Right lobe of liver (tissue), 6 donors: ENCODE measurements around the gene RERE. TPM values are rescaled to one million over a fixed set of nuclear protein-coding genes. Genes with fewer than 3 reads are reported as not detected.

Source experiments
- ATAC-seq, 4 donors: fragments of 200-7000 bp; cut with Tn5 transposase; one replicate each; pipeline ENCODE4 v1.9.1; 2020; ENCODE audit warnings: mild to moderate bottlenecking in 4 of 4, moderate library complexity in 4 of 4
- DNase-seq, 3 donors: peaks; one replicate each; pipeline ENCODE4 v3.0.0-alpha.2; 2020
- H3K27ac ChIP-seq, 3 donors: fragments of 200-600 bp; one replicate each; pipeline ENCODE4 v1.8.0; 2022
- H3K27me3 ChIP-seq, 2 donors: fragments of 200-600 bp; one replicate each; pipeline ENCODE4 v1.8.0; 2022
- H3K36me3 ChIP-seq, 4 donors: fragments of 200-600 bp; sonication (generic) in 1 of 4; one replicate each; pipeline versions ENCODE4 v1.5.1 to v1.8.0; 2017 to 2022; ENCODE audit warnings: control low read depth in 1 of 4
- H3K4me1 ChIP-seq, 4 donors: fragments of 200-600 bp; sonication (generic) in 1 of 4; one replicate each; pipeline versions ENCODE4 v1.5.1 to v1.8.0; 2017 to 2022; ENCODE audit warnings: control low read depth in 1 of 4
- H3K4me3 ChIP-seq, 3 donors: fragments of 200-600 bp; one replicate each; pipeline ENCODE4 v1.8.0; 2022
- H3K9me3 ChIP-seq, 4 donors: fragments of 200-600 bp; sonication (generic) in 1 of 4; one replicate each; pipeline versions ENCODE4 v1.5.1 to v1.8.0; 2017 to 2022; ENCODE audit warnings: control low read depth in 1 of 4
- CTCF ChIP-seq, 4 donors: fragments of 200-600 bp in 3 of 4; fragments of 450-650 bp in 1 of 4; IDR thresholded peaks; one replicate each; pipeline versions ENCODE4 v1.5.1 to v1.8.0; 2016 to 2022; ENCODE audit warnings: antibody characterized with exemption in 4 of 4, mild to moderate bottlenecking in 2 of 4
- POLR2A ChIP-seq: fragments of 450-650 bp; IDR thresholded peaks from one replicate; pipeline ENCODE4 v1.6.1; 2017; ENCODE audit warnings: antibody characterized with exemption, mild to moderate bottlenecking
- WGBS: methylation state at CpG from one replicate; pipeline ENCODE4 v1.1.6; 2018; ENCODE audit warnings: low coverage, low lambda C conversion rate; ENCODE audit not compliant: insufficient coverage; ENCODE audit errors: missing lambda C conversion rate; 5-methylcytosine and 5-hydroxymethylcytosine counted together
- intact Hi-C, 2 donors: fragments of 100-400 bp; cut with DNase I; formaldehyde crosslinking; loops; one replicate each; pipeline versions ENCODE4 v1.11.2 to v1.14.1; 2022
- total RNA-seq, 6 experiments: library from RNA; depleted of rRNA in 2 of 6; stranded (reverse); fragments of >200 nt in 2 of 6; fragmentation: NEBNext Ultra II Directional in 3 of 6; extraction: Animal tissue kit (Norgen Biotek cat#: 25700) in 3 of 6; gene quantifications; one replicate each; pipeline versions ENCODE4 v1.1.0 to v1.2.4, GENCODE V29; 2016 to 2023
- donor health status: DM: no; HTN: yes; CAD: no.
- donor health status: DM: no; HTN: no; CAD: no.
- donor health status: DM: no; HTN: no; CAD: no.
- donor health status: DM: no; HTN: yes; CAD: no.
- donor health status: DM: no; HTN: yes; CAD: no.

Gene RERE
- total RNA-seq, 6 experiments from 2014 or later, result 17.5 to 38.4 (median 25.0) TPM

- Histone ChIP-seq H3K27ac (no peak overlapping the region), H3K4me1 (no peaks in the 10 kb centered on the region), H3K4me3 (no peak overlapping the region), H3K27me3 (no peaks in the 10 kb centered on the region), H3K36me3 (no peaks in the 10 kb centered on the region), H3K9me3 (no peaks in the 10 kb centered on the region)
- TF ChIP-seq CTCF (IDR thresholded peaks at IDR 0.05) (no peak), POLR2A (no peak)
- intact Hi-C loops, result no loop called here
- 65% methylated on average over 2 of the region's 2 CpGs for whole genome bisulfite sequencing
- ATAC-seq (no peak), DNase-seq (no peak)
Observed at GRCh38 chr1:8578132-8578877, 239.1 kb downstream of the RERE start.

- Histone ChIP-seq H3K4me1 (peaks cover 0 to 25% (median 11%) of the 10 kb centered on the region in 4 donors), H3K36me3 (no peaks in the 10 kb centered on the region), H3K9me3 (no peaks in the 10 kb centered on the region), H3K4me3 (no peak overlapping the region), H3K27me3 (no peaks in the 10 kb centered on the region), H3K27ac (no peak overlapping the region)
- TF ChIP-seq POLR2A, result no peak
- no peak for TF ChIP-seq CTCF (IDR thresholded peaks at IDR 0.05)
- ATAC-seq (no peak), DNase-seq (no peak)
- 73% methylated on average over 5 of the region's 5 CpGs for WGBS
- intact Hi-C loops, result no loop called here
Observed at GRCh38 chr1:8574985-8575384, 242.5 kb downstream of the RERE start.

- Histone ChIP-seq H3K4me3 (no peak overlapping the region), H3K27ac (peak overlapping the region; percentile 26 to 72 (median 46)), H3K4me1 (peaks cover 0 to 25% (median 11%) of the 10 kb centered on the region in 4 donors), H3K9me3 (no peaks in the 10 kb centered on the region), H3K36me3 (no peaks in the 10 kb centered on the region), H3K27me3 (no peaks in the 10 kb centered on the region)
- 56% methylated on average over 1 of the region's 1 CpG for WGBS
- no peak for TF ChIP-seq POLR2A
- no peak for TF ChIP-seq CTCF (IDR thresholded peaks at IDR 0.05)
- intact Hi-C loops, result no loop called here
- ATAC-seq (peak; percentile 41 to 54 (median 46)), DNase-seq (no peak)
Observed at GRCh38 chr1:8572106-8572505, 245.3 kb downstream of the RERE start.

GRCh38 chr1:8571200-8571984 lies 246.0 kb downstream of the RERE start:
- intact Hi-C loops, result no loop called here
- TF ChIP-seq POLR2A (no peak), CTCF (IDR thresholded peaks at IDR 0.05) (peak; percentile 48 to 60 (median 56))
- DNase-seq, result peak in 1 of 3 donors; percentile 39
- peak; percentile 83 to 89 (median 85) for ATAC-seq
- Histone ChIP-seq H3K36me3 (no peaks in the 10 kb centered on the region), H3K9me3 (no peaks in the 10 kb centered on the region), H3K4me1 (peaks cover 0 to 25% (median 11%) of the 10 kb centered on the region in 4 donors), H3K27me3 (no peaks in the 10 kb centered on the region), H3K27ac (peak overlapping the region; percentile 26 to 72 (median 46)), H3K4me3 (peak overlapping the region in 1 of 3 donors; percentile 4)
- 8% methylated on average over 5 of the region's 5 CpGs for WGBS
